NB4 (cell line): ENCODE measurements around the gene S100A13.

Experiments
- DNase-seq: peaks from one replicate; pipeline ENCODE4 v3.0.0; 2010; ENCODE audit warnings: low read depth
- H3K4me3 ChIP-seq: one replicate; pipeline ENCODE4 v1.5.1; 2011; ENCODE audit warnings: mild to moderate bottlenecking, low read depth, low read length, moderate library complexity
- CTCF ChIP-seq: IDR thresholded peaks from one replicate; pipeline ENCODE4 v1.5.1; 2012; ENCODE audit warnings: low read depth, low read length
- MAX ChIP-seq: IDR thresholded peaks from 2 replicates; pipeline ENCODE4 v1.6.1; 2011; ENCODE audit warnings: low read depth, low read length
- MYC ChIP-seq: IDR thresholded peaks from 2 replicates; pipeline ENCODE4 v1.6.1; 2011; ENCODE audit warnings: low read depth, low read length
- POLR2A ChIP-seq: IDR thresholded peaks from 2 replicates; pipeline ENCODE4 v1.6.1; 2011; ENCODE audit warnings: mild to moderate bottlenecking; ENCODE audit not compliant: insufficient read length; ENCODE audit errors: extremely low read depth

Gene S100A13

GRCh38 chr1:153619171-153619570 lies 8.1 kb downstream of the S100A13 start:
- no peak overlapping the region for H3K4me3 ChIP-seq
- no peak for DNase-seq
- TF ChIP-seq MAX (no peak), MYC (no peak), POLR2A (no peak), CTCF (no peak)

- no peak overlapping the region for H3K4me3 ChIP-seq
- peak; percentile 58 for DNase-seq
- no peak for TF ChIP-seq POLR2A
- TF ChIP-seq MAX, result no peak
- no peak for TF ChIP-seq MYC
- peak; percentile 32 for TF ChIP-seq CTCF
Observed at GRCh38 chr1:153617663-153618062, 9.6 kb downstream of the S100A13 start.

GRCh38 chr1:153616917-153617311 lies 10.4 kb downstream of the S100A13 start:
- TF ChIP-seq MYC (no peak), MAX (no peak), POLR2A (no peak), CTCF (no peak)
- no peak overlapping the region for H3K4me3 ChIP-seq
- no peak for DNase-seq

- H3K4me3 ChIP-seq, result no peak within 1 kb of the TSS
- TF ChIP-seq POLR2A, result no peak
- no peak for TF ChIP-seq MYC
- no peak for TF ChIP-seq MAX
- TF ChIP-seq CTCF, result no peak
- no peak for DNase-seq
Observed at GRCh38 chr1:153616144-153616916, 11.0 kb downstream of the S100A13 start, which contains the start of gene S100A14. Gene S100A14 (minus strand): TSS chr1:153616325. CDS start chr1:153615858, 467 bp downstream.

- DNase-seq, result no peak
- no peak overlapping the region for H3K4me3 ChIP-seq
- TF ChIP-seq MAX (no peak), CTCF (no peak), MYC (no peak), POLR2A (no peak)
Observed at GRCh38 chr1:153615406-153615805, 11.9 kb downstream of the S100A13 start.

- TF ChIP-seq POLR2A, result no peak
- no peak for TF ChIP-seq MYC
- no peak for TF ChIP-seq CTCF
- TF ChIP-seq MAX, result no peak
- no peak overlapping the region for H3K4me3 ChIP-seq
- DNase-seq, result no peak
Observed at GRCh38 chr1:153614906-153615305, 12.4 kb downstream of the S100A13 start.
